Lower leg skin (tissue), 3 donors: ENCODE results near the gene RIPPLY3.
"Not testable (repeated sequence)": the region's sequence is repeated elsewhere in the genome, so short reads cannot be mapped to it uniquely, and the experiment has no call there.

ENCODE experiments used
- CTCF ChIP-seq, 3 donors: fragments of 450-650 bp; IDR thresholded peaks; one replicate each; pipeline ENCODE4 v1.5.1; 2016; ENCODE audit warnings: antibody characterized with exemption in 3 of 3, mild to moderate bottlenecking in 3 of 3, moderate library complexity in 2 of 3
- POLR2A ChIP-seq, 2 donors: fragments of 450-650 bp; IDR thresholded peaks; one replicate each; pipeline ENCODE4 v1.6.1; 2016 to 2017; ENCODE audit warnings: antibody characterized with exemption in 2 of 2, mild to moderate bottlenecking in 1 of 2, moderate library complexity in 1 of 2

- TF ChIP-seq CTCF, POLR2A (IDR thresholded peaks at IDR 0.05): not testable (repeated sequence)
Observed at GRCh38 chr21:37034394-37034793, 27.9 kb downstream of the RIPPLY3 start.
